HG03135 (cell line): ENCODE measurements around the gene SNTA1.
"Not testable (repeated sequence)": the region's sequence is repeated elsewhere in the genome, so short reads cannot be mapped to it uniquely, and the experiment has no call there.

ENCODE experiments used
- ATAC-seq: cut with Tn5 transposase; IDR thresholded peaks from one replicate; pipeline ENCODE4 v1.9.1; 2021; ENCODE audit warnings: mild to moderate bottlenecking, moderate library complexity; ENCODE audit not compliant: unreplicated experiment

The SNTA1 gene

DNA sequence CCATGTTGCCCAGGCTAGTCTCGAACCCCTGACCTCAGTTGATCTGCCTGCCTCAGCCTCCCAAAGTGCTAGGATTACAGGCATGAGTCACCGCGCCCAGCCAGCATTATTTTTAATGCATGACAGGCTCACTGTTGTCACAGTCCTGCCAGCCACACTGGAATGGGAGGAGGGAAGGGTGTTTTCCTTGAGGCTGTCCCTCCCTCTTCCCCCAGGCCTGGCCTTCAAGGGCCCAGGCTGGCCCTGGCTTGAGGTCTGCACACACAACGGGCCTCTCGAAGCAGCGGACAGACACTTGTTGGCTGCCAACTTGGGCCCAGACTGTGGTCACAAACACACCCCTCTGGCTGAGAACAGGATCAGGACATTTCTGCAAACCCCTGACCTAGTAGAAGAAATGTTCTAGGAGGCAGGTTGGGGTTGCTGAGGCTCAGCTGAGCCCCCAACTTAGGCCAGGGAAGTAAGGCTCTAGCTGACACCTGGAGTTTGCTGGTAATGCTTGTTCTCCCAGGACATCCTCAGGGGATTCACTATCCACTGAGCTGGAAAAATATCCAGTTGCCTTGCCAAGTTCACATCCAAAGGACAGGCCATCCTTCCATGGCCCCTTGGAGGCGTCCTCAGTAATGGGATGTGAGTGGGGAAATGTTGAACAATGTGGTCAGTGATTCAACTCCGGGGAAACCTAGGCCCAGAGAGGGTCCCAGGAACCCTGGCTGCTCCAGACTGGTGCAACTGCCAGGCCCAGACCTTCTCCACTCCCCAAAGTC, 9.9 kb downstream of the SNTA1 start:
- no peak for ATAC-seq

DNA sequence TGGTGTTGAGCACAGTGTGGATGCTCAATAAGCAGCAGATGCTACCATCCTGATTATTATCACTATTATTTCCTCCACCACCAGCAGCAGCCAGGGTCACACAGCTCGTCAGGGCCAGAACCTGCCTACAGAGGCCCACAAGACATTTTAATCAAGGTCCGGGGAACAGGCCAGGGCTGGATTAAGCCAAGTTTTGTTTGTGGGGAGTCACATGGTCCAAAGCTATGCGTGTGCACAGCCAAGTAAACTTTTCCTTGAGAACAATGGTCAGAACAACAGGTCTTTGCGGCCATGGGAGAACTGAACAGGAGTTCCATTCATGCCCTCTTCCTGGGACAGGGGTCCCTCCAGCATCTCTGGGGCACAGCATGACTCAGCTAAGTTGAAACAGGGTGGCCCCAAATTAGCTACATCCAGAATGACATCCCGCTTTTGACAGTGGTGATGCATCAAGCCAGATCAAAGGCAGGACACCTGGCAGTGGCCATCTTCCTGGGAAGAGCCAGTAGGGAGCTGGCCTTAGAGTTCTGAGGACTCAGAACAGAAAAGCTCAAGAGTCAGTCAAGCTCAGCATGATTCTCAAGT, 11.7 kb downstream of the SNTA1 start:
- ATAC-seq: no peak

DNA sequence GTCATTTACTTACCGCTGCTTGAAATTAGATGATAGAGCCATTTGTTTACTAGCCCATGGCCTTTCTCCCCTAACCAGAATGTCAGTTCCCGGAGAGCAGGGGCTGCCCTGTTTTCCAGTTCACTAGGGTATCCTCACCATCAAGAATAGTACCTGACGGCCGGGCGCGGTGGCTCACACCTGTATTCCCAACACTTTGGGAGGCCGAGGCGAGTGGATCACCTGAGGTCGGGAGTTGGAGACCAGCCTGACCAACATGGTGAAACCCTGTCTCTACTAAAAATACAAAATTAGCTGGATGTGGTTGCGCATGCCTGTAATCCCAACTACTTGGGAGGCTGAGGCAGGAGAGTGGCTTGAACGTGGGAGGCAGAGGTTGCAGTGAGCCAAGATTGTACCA, 19.7 kb downstream of the SNTA1 start:
- ATAC-seq: not testable (repeated sequence)

DNA sequence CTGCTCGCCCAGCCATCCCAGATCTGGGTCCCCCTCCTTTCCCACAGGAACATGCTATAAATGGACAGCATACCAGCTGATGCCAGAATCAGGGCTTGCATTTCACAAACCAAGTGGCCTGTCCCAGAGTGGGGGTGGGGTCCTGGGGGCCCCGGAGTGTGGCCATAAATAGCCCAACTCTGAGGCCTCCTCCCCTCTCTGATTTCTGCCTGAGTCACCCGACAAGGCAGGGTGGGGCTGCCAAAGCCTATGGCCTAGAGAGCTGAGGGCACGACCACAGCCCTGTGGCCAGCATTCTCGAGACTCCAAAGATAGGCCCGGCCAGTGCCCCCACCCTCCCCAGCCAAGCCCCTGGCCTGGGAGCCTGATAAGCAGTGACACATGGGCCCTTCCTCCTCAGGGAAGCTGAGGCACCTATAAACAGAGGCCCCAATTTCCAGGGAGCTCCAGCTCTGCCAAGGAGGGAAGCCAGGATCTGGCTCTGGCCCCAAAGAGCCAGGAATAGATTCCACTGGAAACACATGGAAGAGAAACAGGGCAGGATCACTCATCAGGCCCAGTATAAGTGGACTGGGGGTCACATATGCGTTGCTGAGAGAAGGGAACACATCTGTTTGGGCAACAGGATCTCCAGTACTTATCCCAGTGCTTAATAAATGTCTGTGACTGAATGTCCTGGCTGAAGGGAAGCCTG, 20.3 kb downstream of the SNTA1 start:
- ATAC-seq: no peak

DNA sequence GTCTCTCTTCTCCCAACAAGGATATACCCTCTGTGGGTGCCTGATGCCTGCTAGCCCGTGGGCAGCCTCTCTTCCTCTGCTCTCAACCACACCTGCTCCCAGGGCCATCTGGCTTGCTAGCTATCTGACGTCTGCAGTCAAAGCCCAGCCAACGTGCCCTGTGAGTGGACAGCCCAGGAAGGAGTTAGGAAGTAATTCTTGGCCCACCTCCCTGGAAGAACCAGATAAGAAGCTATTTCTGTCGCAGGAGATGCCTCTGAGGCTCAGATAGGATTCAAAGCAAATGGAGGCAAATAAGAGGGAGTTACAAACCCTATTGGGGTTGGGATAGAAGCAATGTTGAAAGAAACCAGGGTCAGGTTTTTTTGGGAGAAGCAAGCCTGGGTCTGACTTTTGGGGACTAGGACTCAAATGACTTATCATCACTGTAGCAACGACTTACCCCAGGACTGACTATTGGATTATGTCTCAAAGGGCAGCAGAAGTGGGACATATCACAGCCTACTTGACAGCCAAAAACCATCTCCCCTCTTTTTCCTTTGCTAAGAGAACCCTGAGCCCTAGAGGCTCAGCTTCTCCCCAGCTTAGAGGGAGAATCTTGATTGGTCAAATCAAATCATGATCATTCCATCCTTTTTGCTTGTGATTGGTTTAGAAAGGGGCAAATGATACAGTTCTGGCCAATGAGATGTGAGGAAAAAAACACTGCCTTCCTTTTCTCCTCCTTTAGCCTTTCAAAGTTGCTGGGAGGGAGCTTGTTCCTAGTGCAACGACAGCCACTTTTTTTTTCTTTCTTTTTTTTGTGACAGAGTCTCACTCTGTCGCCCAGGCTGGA, 24.2 kb downstream of the SNTA1 start:
- ATAC-seq: no peak

DNA sequence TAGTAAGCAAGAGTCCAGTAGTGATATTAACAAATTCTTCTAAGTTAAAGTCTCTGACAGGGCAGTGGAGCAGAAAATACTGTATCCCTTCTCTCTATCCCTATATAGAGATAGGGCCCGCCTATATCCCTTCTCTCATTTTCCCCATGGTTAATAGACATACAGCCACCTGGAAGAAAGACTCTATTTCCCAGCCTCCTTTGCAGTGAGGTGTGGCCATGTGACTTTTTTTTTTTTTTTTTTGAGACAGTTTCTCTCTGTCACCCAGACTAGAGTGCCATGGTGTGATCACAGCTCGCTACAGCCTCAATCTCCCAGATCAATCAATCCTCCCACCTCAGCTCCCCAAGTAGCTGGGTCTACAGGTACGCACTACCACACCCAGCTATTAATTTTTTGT, 25.5 kb downstream of the SNTA1 start:
- no peak for ATAC-seq

DNA sequence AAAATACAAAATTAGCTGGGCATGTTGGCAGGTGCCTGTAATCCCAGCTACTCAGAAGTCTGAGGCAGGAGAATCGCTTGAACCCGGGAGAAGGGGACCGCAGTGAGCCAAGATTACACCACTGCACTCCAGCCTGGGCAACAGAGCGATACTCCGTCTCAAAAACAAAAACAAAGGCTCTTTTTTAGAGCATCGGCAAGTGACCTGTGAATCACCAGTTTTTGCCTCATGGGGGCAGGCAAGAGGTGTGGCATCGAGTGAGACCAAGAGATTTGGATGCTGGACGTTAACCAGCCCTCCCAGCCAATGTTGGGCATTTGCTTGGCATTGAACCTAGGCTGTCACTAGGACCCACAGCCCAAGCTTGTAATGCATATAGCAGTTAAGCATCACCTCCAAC, 27.6 kb downstream of the SNTA1 start:
- ATAC-seq: no peak

DNA sequence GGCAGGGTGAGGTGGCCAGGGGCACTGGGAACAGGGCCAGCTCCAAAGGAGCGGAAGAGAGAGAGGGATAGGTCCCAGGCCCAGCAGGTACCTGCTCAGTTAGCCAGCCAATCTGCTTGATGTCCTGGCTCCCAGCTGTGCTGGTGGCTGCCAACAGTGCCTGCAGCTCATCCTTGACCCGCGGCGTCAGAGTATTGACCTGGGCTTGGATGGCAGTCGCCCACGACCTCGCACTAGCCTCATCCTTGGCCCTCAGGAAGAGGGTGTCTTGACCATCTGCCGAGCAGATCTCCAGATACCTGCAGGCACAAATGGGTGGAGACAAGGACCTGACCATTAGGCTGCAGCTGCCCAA, 31.1 kb downstream of the SNTA1 start:
- no peak for ATAC-seq

DNA sequence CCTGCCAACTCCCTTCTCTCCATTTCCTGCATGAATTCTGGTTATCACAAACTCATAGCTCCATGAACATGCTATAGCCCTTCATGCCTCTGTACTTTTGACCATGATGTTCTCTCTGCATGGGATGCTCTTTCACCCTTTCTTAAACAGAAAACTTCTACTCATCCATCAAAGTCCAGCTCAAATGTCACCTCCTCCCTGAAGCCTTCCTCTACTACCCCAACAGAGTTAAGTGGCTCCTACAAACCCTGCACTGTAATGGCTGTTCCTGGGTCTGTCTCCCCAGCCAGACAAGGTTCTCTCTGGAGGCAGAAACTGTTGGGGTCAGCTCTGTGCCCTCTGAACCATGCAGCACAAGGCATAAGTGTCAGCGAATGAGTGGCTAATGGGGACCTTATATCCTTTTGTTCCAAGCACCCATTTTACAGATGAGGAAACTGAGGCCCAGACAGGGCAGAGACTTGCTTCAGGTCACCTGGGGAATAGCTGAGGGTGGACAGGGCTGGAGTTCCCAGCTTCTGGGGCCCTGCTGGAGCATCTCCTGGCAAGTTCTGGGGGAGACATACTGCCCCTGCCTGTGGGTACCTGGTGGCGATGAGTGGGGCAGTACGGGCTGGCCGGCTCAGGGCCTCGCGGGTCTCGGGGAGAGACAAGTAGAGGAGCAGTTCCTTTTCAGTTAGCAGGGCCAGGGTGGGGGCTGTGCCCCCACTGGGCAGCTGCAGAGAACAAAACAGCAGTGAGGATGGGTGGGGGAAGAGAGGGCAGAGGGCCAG, 31.7 kb downstream of the SNTA1 start:
- ATAC-seq: no peak

DNA sequence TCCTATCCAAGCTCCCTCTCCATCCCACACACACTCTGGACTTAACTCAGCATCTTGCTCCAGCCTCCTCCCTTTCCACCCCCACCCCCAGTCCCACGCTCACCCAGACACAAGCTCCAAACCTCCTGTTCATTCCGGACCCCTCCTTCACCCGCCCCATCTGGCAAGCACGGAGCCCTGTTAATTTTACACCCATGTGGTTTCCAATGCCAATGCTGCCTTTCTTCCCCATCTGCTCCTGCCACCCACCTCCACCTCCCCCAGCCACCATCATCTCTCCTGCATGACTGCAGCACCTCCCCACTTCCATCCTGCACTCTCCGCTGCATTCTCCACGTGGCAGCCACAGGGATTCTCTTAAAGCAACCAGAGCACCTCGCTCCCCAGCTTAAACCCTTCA, 32.3 kb downstream of the SNTA1 start:
- no peak for ATAC-seq

DNA sequence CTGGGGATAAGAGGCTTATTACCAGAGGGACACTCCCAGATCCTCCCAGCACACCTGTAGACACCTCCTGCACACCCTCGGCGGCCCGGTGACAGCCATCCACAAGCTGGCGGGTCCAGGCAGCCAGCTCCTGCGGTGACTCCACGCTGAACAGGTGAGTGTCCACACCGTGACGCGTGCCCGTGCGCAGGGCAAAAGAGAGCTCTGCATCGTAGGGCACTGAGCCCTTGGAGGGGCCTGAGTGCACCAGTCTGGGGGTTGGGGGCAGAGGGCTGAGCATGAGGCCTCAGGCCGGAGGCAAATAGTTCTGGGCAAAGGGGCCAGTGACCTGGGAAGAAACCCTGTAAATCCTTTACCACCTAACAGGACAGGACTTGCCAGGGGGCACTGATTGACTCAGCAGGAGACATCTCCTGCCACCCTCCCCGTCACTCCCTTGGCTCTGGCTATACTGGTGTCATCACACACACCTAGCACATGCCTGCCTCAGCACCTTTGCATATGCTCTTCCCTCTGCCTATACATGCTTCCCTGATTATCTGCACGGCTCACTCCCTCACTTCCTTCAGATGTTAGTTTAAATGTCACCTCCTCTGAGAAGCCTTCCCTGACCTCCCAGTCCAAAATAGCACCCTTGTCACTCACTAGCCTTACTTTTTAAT, 33.4 kb downstream of the SNTA1 start:
- no peak for ATAC-seq

DNA sequence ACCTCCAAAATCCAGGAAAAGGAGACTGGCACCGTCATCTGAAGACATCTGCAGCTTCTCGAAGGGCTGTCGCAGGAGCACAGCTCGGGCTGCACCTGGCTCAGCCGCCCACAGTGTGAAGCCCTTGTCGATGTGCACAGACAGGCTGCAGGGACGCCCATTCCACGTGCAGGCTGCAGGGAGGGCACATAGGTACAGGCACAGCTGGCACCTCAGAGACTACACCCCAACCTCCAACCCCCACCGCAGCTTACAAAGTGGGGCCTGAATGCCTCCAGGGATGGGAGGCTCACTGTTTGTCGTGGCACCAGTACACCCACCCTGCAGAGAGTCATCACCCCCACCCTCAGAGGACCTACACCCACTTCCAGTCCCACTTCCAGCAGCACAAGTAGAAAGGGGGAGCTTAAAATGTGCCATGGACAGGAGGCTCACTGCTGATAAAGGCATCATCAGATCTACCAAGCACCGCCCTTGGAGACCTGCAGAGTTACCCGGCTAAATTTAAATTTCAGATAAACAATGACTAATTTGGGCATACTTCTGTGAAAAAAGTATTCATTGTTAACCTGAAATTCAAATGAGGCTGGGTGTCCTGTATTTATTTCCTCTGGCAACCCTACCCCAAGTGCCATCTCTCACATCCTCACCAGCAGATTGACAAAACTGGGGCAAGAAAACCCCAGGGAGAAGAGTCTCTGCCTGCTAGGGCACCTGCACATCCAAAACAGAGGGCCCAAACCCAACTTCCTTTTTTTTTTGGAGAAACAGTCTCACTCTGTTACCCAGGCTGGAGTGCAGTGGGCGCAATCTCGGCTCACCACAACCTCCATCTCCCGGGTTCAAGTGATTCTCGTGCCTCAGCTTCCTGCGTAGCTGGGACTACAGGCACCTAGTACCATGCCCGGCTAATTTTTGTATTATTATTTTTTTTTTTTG, 34.6 kb downstream of the SNTA1 start:
- ATAC-seq: no peak

DNA sequence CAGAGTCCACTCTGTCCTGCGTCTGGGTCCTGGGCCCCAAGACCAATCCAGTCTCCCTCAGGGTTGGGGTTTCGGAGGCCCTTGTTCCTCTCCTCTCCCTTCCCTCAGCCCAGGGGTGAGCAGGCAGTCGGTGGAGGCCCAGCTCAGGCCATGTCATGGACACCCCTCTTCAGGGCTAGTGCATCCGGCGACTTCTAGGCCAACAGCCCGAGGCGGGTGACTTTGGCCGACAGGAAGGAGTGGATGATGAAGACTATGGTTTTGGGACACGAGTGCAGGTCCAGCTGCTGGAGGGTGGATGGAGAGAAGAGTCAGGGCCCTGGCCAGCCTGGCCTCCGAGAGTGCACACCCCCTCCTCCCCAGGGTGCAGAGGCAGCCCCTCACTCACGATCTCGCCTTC, 35.2 kb downstream of the SNTA1 start:
- no peak for ATAC-seq

DNA sequence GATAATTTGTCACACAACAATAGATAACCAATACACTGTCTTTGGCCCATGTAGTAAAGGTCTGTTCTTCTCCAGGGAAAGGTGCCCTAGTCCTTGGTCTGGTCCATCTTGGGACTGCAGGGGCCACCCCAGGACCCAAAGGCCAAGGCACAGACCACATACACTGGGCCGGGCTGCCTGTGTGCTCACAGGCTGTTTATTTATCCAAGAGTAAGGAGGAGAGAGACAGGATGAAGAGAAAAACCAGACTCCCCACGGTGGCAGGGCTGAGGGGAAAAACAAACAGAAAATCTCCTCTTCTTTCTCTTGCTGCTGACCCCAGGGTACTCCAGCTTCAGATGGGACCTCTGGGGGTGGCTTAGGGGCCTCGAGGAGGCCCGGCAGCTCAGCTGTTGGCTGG, 35.8 kb downstream of the SNTA1 start:
- ATAC-seq: no peak

DNA sequence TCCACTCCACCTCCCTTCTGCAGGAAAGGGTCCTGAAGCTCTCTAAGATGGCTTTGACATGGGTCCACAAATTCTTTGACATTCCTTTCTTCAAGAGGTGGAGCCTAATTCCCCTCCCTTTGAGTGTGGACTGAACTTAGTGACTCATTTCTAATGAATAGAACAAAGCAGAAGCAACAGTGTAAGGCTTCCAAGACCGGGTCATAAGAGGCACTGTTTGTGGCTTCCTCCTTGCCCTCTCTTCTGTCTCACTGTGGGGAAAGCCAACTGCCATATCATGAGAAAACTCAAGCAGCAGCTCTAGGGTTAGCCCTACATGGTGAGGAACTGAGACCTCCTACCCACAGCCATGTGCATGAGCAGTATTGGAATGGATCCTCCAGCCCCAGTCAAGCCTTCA, 36.3 kb downstream of the SNTA1 start:
- ATAC-seq: no peak

DNA sequence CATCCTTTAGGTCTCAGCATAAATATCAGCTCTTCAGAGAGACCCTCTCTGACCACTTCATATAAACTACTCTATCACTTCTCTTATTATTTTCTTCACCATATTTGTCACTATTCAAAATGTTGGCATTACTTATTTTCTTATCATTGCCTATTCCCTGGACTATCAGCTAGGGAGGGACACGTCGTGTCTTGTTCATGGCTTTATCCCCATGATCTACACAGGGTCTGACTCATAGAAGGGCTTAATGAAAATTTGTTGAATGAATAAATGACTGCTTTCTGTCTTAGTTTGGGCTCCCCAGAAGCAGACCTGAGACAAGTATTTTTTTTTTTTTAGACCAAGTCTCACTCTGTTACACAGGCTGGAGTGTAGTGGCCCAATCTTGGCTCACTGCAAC, 39.3 kb downstream of the SNTA1 start:
- no peak for ATAC-seq

DNA sequence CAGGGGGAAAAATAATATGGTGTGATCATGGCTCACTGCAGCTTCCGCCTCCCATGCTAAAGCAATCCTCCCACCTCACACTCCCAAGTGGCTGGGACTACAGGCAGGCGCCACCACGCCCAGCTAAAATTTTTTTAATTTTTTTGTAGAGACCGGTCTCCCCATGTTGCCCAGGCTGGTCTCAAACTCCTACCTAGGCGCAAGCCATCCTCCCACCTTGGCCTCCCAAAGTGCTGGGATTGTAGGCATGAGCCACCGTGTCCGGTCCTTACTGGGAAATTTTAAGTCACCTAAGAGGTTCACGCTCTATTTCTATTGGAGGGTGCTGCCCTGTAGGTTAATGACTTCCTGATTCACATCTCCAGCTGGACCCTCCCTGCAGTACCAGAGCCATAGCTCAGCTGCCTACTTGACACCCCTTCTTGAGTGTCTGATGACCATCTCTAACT, 41.6 kb downstream of the SNTA1 start:
- ATAC-seq: no peak

DNA sequence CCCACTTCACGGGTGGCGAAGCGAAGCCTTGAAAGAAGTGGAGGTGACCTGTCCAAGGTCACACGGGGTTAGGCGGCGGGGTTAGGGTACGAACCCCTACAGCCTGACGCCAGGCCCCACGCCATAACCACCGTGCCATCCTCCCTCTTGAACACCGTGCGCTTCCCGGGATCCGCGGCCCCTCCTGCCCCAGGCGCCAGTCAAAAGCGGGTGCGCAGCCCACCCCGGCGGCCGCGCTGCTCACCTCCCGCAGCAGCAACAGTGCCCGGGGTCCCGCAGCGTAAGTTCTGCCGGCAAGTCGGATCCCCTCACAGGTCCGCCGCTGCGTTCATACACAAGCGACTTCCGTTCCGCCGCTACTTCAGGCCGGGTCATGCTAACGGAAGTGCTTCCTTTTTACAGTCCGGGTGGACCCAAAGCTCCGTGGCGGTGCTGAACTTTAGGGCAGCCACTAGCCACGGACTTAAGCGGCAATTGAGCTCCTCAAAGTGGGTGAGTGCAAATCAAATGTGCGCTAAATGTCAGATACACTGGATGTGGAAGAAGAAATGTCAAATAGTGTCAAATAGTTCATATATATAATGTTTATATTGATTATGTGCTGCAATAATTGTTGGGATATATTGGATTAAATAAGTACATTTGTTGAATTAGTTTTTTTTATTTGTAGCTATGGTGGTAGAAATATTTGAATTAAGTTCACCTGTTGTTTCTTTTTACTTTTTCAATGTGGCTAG, 42.2 kb downstream of the SNTA1 start, which contains the start of gene CDK5RAP1:
TSS of gene CDK5RAP1 (minus strand) at position 336 of the 737 bp plus-strand sequence. CDS start 4,455 bp downstream, outside the sequence.
- ATAC-seq: peak; percentile 74
